DOHH2 (cell line): ENCODE data around the gene ELAPOR2.

ENCODE experiments used
- CTCF ChIP-seq: fragments of 200-600 bp; sonication (generic); IDR thresholded peaks from one replicate; pipeline ENCODE4 v1.5.1; 2014; ENCODE audit warnings: antibody characterized with exemption, mild to moderate bottlenecking, low read depth, low read length; ENCODE audit not compliant: poor library complexity, severe bottlenecking
- EZH2phosphoT487 ChIP-seq: fragments of 200-600 bp; sonication (generic); IDR thresholded peaks from 2 replicates; pipeline ENCODE4 v1.6.1; 2017; ENCODE audit warnings: borderline replicate concordance, mild to moderate bottlenecking, antibody characterized with exemption, low read length, moderate library complexity, mixed read lengths

GRCh38 chr7:87094322-87094721 lies 34.9 kb upstream of the ELAPOR2 start:
- no peak for TF ChIP-seq CTCF
- TF ChIP-seq EZH2phosphoT487: no peak
